Upper lobe of left lung (tissue), 6 donors: Measurements from ENCODE around the gene SYNDIG1L. TPM values are rescaled to one million over a fixed set of nuclear protein-coding genes. Genes with fewer than 3 reads are reported as not detected.

Source experiments
- ATAC-seq, 2 donors: fragments of 200-7000 bp; cut with Tn5 transposase; one replicate each; pipeline ENCODE4 v1.9.1; 2022; ENCODE audit warnings: mild to moderate bottlenecking in 2 of 2, moderate library complexity in 2 of 2; ENCODE audit not compliant: low FRiP score in 2 of 2
- DNase-seq, 2 donors: peaks; one replicate each; pipeline ENCODE4 v3.0.0-alpha.2; 2019 to 2020
- H3K27ac ChIP-seq, 4 donors: fragments of 200-600 bp; sonication (generic); one replicate each; pipeline ENCODE4 v1.5.1; 2016 to 2019
- H3K27me3 ChIP-seq, 4 donors: fragments of 200-600 bp; sonication (generic); one replicate each; pipeline ENCODE4 v1.5.1; 2017 to 2019
- H3K36me3 ChIP-seq, 4 donors: fragments of 200-600 bp; sonication (generic); one replicate each; pipeline ENCODE4 v1.5.1; 2016 to 2019
- H3K4me1 ChIP-seq, 4 donors: fragments of 200-600 bp; sonication (generic); one replicate each; pipeline ENCODE4 v1.5.1; 2018 to 2019
- H3K4me3 ChIP-seq, 4 donors: fragments of 200-600 bp; sonication (generic); one replicate each; pipeline ENCODE4 v1.5.1; 2017 to 2019; ENCODE audit warnings: mild to moderate bottlenecking in 2 of 4, moderate library complexity in 1 of 4
- H3K9me3 ChIP-seq, 4 donors: fragments of 200-600 bp; sonication (generic); one replicate each; pipeline ENCODE4 v1.5.1; 2018 to 2019
- CTCF ChIP-seq, 6 experiments: fragments of 450-650 bp in 4 of 6; fragments of 200-600 bp in 2 of 6; sonication (generic) in 2 of 6; IDR thresholded peaks; one replicate each; pipeline ENCODE4 v1.5.1; 2016 to 2019; ENCODE audit warnings: antibody characterized with exemption in 6 of 6
- EP300 ChIP-seq, 4 donors: sonication (generic); formaldehyde crosslinking; IDR thresholded peaks; one replicate each; pipeline ENCODE4 v1.5.1; 2017; ENCODE audit warnings: antibody characterized with exemption in 4 of 4, control low read depth in 2 of 4
- POLR2A ChIP-seq, 4 donors: fragments of 450-650 bp; IDR thresholded peaks; one replicate each; pipeline ENCODE4 v1.5.1; 2016 to 2017; ENCODE audit warnings: antibody characterized with exemption in 4 of 4, mild to moderate bottlenecking in 2 of 4
- POLR2AphosphoS5 ChIP-seq, 2 donors: sonication (generic); formaldehyde crosslinking; IDR thresholded peaks; one replicate each; pipeline ENCODE4 v1.5.1; 2017; ENCODE audit warnings: antibody characterized with exemption in 2 of 2
- WGBS, 2 donors: methylation state at CpG; one replicate each; pipeline ENCODE4 v1.1.5; 2017 to 2018; 5-methylcytosine and 5-hydroxymethylcytosine counted together
- total RNA-seq, 6 donors: library from RNA; depleted of rRNA in 4 of 6; stranded (reverse); fragments of >200 nt in 4 of 6; gene quantifications; one replicate each; pipeline versions ENCODE4 v1.1.0 to v1.2.1, GENCODE V29; 2016 to 2021
- donor health status: DM: no; HTN: no; CAD: no; lungs with moderate emphysema.
- donor health status: DM: no; HTN: yes; CAD: no; lungs with severe emphysema.

The SYNDIG1L gene
- 10 to 100 TPM in 1 of 6 donors, 1 to 10 TPM in 4, under 1 TPM in 1; 0.88 to 10.5 (median 2.8) TPM for total RNA-seq

DNA sequence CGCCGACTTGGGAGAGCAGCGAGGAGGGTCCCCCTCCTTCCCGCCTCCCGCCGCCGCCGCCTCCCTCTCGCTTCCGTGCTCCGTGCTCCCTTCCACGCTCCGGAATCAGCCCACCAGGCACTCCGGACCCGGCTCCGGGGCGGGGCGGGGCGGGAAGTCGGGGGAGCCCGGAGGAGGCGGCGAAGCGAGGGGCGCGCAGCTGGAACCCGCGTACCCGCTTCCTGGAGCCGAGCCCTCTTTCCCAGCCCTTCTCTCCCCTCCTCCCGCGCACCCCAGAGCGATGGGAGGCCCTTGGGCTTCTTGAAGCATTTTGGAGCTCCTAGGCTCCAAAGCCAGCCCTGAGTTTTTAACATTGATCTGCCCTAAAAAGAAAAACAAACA lies at the start of gene SYNDIG1L:
Gene SYNDIG1L (minus strand): TSS at position 9 of the 381 bp plus-strand sequence. CDS start 16,466 bp downstream, outside the sequence.
- no peak for ATAC-seq
- no peak within 1 kb of the TSS for H3K27ac ChIP-seq

GRCh38 chr14:74475678-74476077 lies 49.7 kb upstream of the SYNDIG1L start:
- DNase-seq (no peak), ATAC-seq (no peak)
- H3K9me3 ChIP-seq = no peaks in the 10 kb centered on the region
- H3K4me1 ChIP-seq = peaks cover 0 to 1% (median under 1%) of the 10 kb centered on the region in 4 donors
- H3K4me3 ChIP-seq = no peak overlapping the region
- WGBS, 2 donors = 61 to 70% methylated on average over 3 of the region's 3 CpGs
- H3K27ac ChIP-seq = no peak overlapping the region
- H3K36me3 ChIP-seq = peaks cover 9 to 77% (median 53%) of the 10 kb centered on the region in 4 donors
- no peaks in the 10 kb centered on the region for H3K27me3 ChIP-seq
- no peak for TF ChIP-seq EP300 (IDR thresholded peaks at IDR 0.05)
- TF ChIP-seq POLR2AphosphoS5 (IDR thresholded peaks at IDR 0.05) = no peak
- no peak for TF ChIP-seq CTCF (IDR thresholded peaks at IDR 0.05)
- TF ChIP-seq POLR2A (IDR thresholded peaks at IDR 0.05) = no peak

More for the DNA sequence above, at the start of gene SYNDIG1L:
- 14 to 15% methylated on average over 7 to 8 of the region's 33 CpGs for WGBS, 2 donors
- Histone ChIP-seq H3K9me3 (no peaks in the 10 kb centered on the region), H3K4me3 (peak within 1 kb of the TSS in 2 of 4 donors; percentile 28 to 29), H3K4me1 (peaks cover 0 to 10% (median 3%) of the 10 kb centered on the region in 4 donors), H3K27me3 (peaks cover 0 to 9% (median 2%) of the 10 kb centered on the region in 4 donors), H3K36me3 (no peaks in the 10 kb centered on the region)
- TF ChIP-seq CTCF (IDR thresholded peaks at IDR 0.05) = no peak
- no peak for TF ChIP-seq EP300 (IDR thresholded peaks at IDR 0.05)
- no peak for TF ChIP-seq POLR2A (IDR thresholded peaks at IDR 0.05)
- no peak for TF ChIP-seq POLR2AphosphoS5 (IDR thresholded peaks at IDR 0.05)
- DNase-seq = no peak

DNA sequence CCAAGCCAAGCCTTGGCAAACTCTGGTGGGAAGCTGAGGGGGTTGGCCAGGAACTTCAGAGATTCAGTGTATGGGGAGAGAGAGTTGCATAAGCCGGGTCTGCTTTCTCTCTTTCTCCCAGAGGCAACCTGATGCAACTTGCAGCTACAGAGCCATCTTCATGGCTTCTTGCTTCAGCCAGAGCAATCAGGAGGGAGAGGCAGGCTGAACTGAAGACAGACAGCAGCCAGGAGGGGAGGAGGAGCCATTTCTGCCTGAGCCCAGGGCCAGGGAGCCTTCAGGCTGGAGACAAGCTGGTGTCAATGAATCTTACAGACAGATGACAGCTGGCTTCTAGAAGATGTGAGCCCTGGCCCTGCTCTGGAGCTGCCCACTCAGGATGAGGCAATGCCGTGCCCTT lies 48.4 kb upstream of the SYNDIG1L start:
- Histone ChIP-seq H3K36me3 (peaks cover 3 to 70% (median 42%) of the 10 kb centered on the region in 4 donors), H3K27ac (no peak overlapping the region), H3K4me3 (no peak overlapping the region), H3K4me1 (peaks cover 0 to 14% (median 13%) of the 10 kb centered on the region in 4 donors), H3K9me3 (no peaks in the 10 kb centered on the region), H3K27me3 (no peaks in the 10 kb centered on the region)
- DNase-seq = no peak
- no peak for TF ChIP-seq POLR2A (IDR thresholded peaks at IDR 0.05)
- TF ChIP-seq CTCF (IDR thresholded peaks at IDR 0.05) = no peak
- no peak for TF ChIP-seq EP300 (IDR thresholded peaks at IDR 0.05)
- no peak for TF ChIP-seq POLR2AphosphoS5 (IDR thresholded peaks at IDR 0.05)
- no peak for ATAC-seq
- 80 to 82% methylated on average over 1 to 2 of the region's 2 CpGs for WGBS, 2 donors

- H3K27ac ChIP-seq = no peak overlapping the region
- WGBS, 2 donors = 74 to 77% methylated on average over 2 of the region's 2 CpGs
- peaks cover 0 to 52% (median 34%) of the 10 kb centered on the region in 4 donors for H3K36me3 ChIP-seq
- H3K27me3 ChIP-seq = no peaks in the 10 kb centered on the region
- no peak for DNase-seq
- TF ChIP-seq CTCF (IDR thresholded peaks at IDR 0.05) = no peak
- no peak for TF ChIP-seq POLR2A (IDR thresholded peaks at IDR 0.05)
- no peak for TF ChIP-seq EP300 (IDR thresholded peaks at IDR 0.05)
- no peak for TF ChIP-seq POLR2AphosphoS5 (IDR thresholded peaks at IDR 0.05)
- H3K4me3 ChIP-seq = no peak overlapping the region
- H3K9me3 ChIP-seq = no peaks in the 10 kb centered on the region
- peaks cover 0 to 22% (median 14%) of the 10 kb centered on the region in 4 donors for H3K4me1 ChIP-seq
- peak in 1 of 2 donors; percentile 52 for ATAC-seq
Observed at GRCh38 chr14:74472601-74473000, 46.6 kb upstream of the SYNDIG1L start.
